Measurements from ENCODE around the gene CARM1.
"Not testable (repeated sequence)": the region's sequence is repeated elsewhere in the genome, so short reads cannot be mapped to it uniquely, and the experiment has no call there.

The CARM1 gene

GRCh38 chr19:10861103-10861651, 10.2 kb upstream of the CARM1 start:
- ATAC-seq (no peak), DNase-seq (peak; percentile 34 to 38)
- no peak overlapping the region for H3K27ac Mint-ChIP-seq
- no peak overlapping the region for H3K4me3 Mint-ChIP-seq
- no peaks in the 10 kb centered on the region for H3K27me3 Mint-ChIP-seq
- H3K9me3 Mint-ChIP-seq: no peaks in the 10 kb centered on the region
- H3K4me1 Mint-ChIP-seq: peaks cover 18% of the 10 kb centered on the region

- Mint-ChIP-seq H3K27me3 (no peaks in the 10 kb centered on the region), H3K4me1 (peaks cover 18% of the 10 kb centered on the region), H3K9me3 (no peaks in the 10 kb centered on the region), H3K4me3 (no peak overlapping the region), H3K27ac (no peak overlapping the region)
- no peak for DNase-seq
- ATAC-seq: no peak
Measured at GRCh38 chr19:10862561-10863106, 8.7 kb upstream of the CARM1 start.

- H3K4me3 Mint-ChIP-seq: no peak overlapping the region
- H3K27ac Mint-ChIP-seq: no peak overlapping the region
- no peaks in the 10 kb centered on the region for H3K27me3 Mint-ChIP-seq
- no peak for ATAC-seq
- peaks cover 24% of the 10 kb centered on the region for H3K4me1 Mint-ChIP-seq
- H3K9me3 Mint-ChIP-seq: no peaks in the 10 kb centered on the region
- no peak for DNase-seq
Measured at GRCh38 chr19:10863107-10863717, 8.1 kb upstream of the CARM1 start.

GRCh38 chr19:10864538-10864899, 6.8 kb upstream of the CARM1 start:
- Mint-ChIP-seq H3K4me3 (peak overlapping the region in 1 of 2 donors; percentile 50), H3K27ac (no peak overlapping the region), H3K27me3 (no peaks in the 10 kb centered on the region), H3K9me3 (no peaks in the 10 kb centered on the region), H3K4me1 (peaks cover 32% of the 10 kb centered on the region)
- ATAC-seq: peak; percentile 91
- DNase-seq: peak; percentile 74 to 81

- Mint-ChIP-seq H3K27ac (no peak overlapping the region), H3K9me3 (no peaks in the 10 kb centered on the region), H3K27me3 (no peaks in the 10 kb centered on the region), H3K4me1 (peaks cover 46% of the 10 kb centered on the region), H3K4me3 (no peak overlapping the region)
- ATAC-seq: no peak
- DNase-seq: no peak
Measured at GRCh38 chr19:10866495-10866894, 4.9 kb upstream of the CARM1 start.

- Mint-ChIP-seq H3K4me1 (peaks cover 54% of the 10 kb centered on the region), H3K27me3 (no peaks in the 10 kb centered on the region), H3K9me3 (no peaks in the 10 kb centered on the region), H3K4me3 (peak overlapping the region in 1 of 2 donors; percentile 25), H3K27ac (no peak overlapping the region)
- no peak for ATAC-seq
- peak in 1 of 2 donors; percentile 21 for DNase-seq
Measured at GRCh38 chr19:10868872-10869547, 2.3 kb upstream of the CARM1 start.

GRCh38 chr19:10869872-10870311, 1.5 kb upstream of the CARM1 start:
- peaks cover 52% of the 10 kb centered on the region for H3K4me1 Mint-ChIP-seq
- not testable (repeated sequence) for H3K9me3 Mint-ChIP-seq, H3K27me3 Mint-ChIP-seq, ATAC-seq
- DNase-seq: peak in 1 of 2 donors; percentile 34
- H3K4me3 Mint-ChIP-seq: peak overlapping the region; percentile 73 to 77
- H3K27ac Mint-ChIP-seq: peak overlapping the region; percentile 63 to 84

- Mint-ChIP-seq H3K4me3 (peak overlapping the region; percentile 73 to 77), H3K27ac (peak overlapping the region; percentile 59 to 84), H3K27me3 (no peaks in the 10 kb centered on the region), H3K4me1 (peaks cover 59% of the 10 kb centered on the region), H3K9me3 (no peaks in the 10 kb centered on the region)
- ATAC-seq (no peak), DNase-seq (no peak)
Measured at GRCh38 chr19:10870501-10870954, 825 bp upstream of the CARM1 start.

GRCh38 chr19:10871711-10872545, 575 bp downstream of the CARM1 start:
- DNase-seq (peak; percentile 47 to 51), ATAC-seq (peak; percentile 11)
- Mint-ChIP-seq H3K4me1 (peaks cover 73% of the 10 kb centered on the region), H3K27me3 (no peaks in the 10 kb centered on the region), H3K27ac (peak overlapping the region; percentile 52 to 89), H3K9me3 (no peaks in the 10 kb centered on the region), H3K4me3 (peak overlapping the region; percentile 77 to 83)

- Mint-ChIP-seq H3K27ac (peak overlapping the region; percentile 52 to 89), H3K27me3 (no peaks in the 10 kb centered on the region), H3K4me3 (peak overlapping the region; percentile 77 to 83), H3K9me3 (no peaks in the 10 kb centered on the region), H3K4me1 (peaks cover 77% of the 10 kb centered on the region)
- ATAC-seq (no peak), DNase-seq (peak in 1 of 2 donors; percentile 20)
Measured at GRCh38 chr19:10872546-10873107, 1.3 kb downstream of the CARM1 start.

GRCh38 chr19:10874024-10874423, 2.7 kb downstream of the CARM1 start:
- ATAC-seq (no peak), DNase-seq (no peak)
- Mint-ChIP-seq H3K9me3 (no peaks in the 10 kb centered on the region), H3K27ac (no peak overlapping the region), H3K4me3 (peak overlapping the region in 1 of 2 donors; percentile 63), H3K4me1 (peaks cover 79% of the 10 kb centered on the region), H3K27me3 (no peaks in the 10 kb centered on the region)

GRCh38 chr19:10876459-10877240, 5.3 kb downstream of the CARM1 start:
- no peaks in the 10 kb centered on the region for H3K27me3 Mint-ChIP-seq
- no peaks in the 10 kb centered on the region for H3K9me3 Mint-ChIP-seq
- H3K4me1 Mint-ChIP-seq: peaks cover 79% of the 10 kb centered on the region
- peak overlapping the region; percentile 74 to 75 for H3K4me3 Mint-ChIP-seq
- peak; percentile 75 for ATAC-seq
- H3K27ac Mint-ChIP-seq: peak overlapping the region; percentile 83
- DNase-seq: peak in 1 of 2 donors; percentile 57

- not testable (repeated sequence) for H3K9me3 Mint-ChIP-seq, H3K27me3 Mint-ChIP-seq, DNase-seq, ATAC-seq
- Mint-ChIP-seq H3K4me1 (peaks cover 75% of the 10 kb centered on the region), H3K4me3 (peak overlapping the region; percentile 66 to 74), H3K27ac (peak overlapping the region; percentile 97 to 98)
Measured at GRCh38 chr19:10877608-10878007, 6.3 kb downstream of the CARM1 start.

GRCh38 chr19:10878253-10878652, 6.9 kb downstream of the CARM1 start:
- ATAC-seq (peak; percentile 54), DNase-seq (peak in 1 of 2 donors; percentile 22)
- Mint-ChIP-seq H3K27me3 (no peaks in the 10 kb centered on the region), H3K9me3 (no peaks in the 10 kb centered on the region), H3K4me1 (peaks cover 68% of the 10 kb centered on the region), H3K27ac (peak overlapping the region; percentile 97 to 98), H3K4me3 (peak overlapping the region; percentile 66 to 74)

Measured in stimulated activated naive CD8-positive, alpha-beta T cell treated with anti-CD3 and anti-CD28 coated beads, Interleukin-15, amount 100 ng/mL, for 72 hours (primary cell).